NCI-H1048 (cell line): ENCODE measurements around the gene ZNF680.
"Not testable (repeated sequence)": the region's sequence is repeated elsewhere in the genome, so short reads cannot be mapped to it uniquely, and the experiment has no call there.

ENCODE experiments used
- DNase-seq: peaks from one replicate; lab custom pipeline; 2025; lab: John Stamatoyannopoulos, UW

ZNF680 gene

GRCh38 chr7:64557601-64558322, 5.1 kb downstream of the ZNF680 start:
- DNase-seq = no peak

- DNase-seq = no peak
These were observed 7.8 kb downstream of the ZNF680 start for GRCh38 chr7:64555046-64555445.

- not testable (repeated sequence) for DNase-seq
These were observed 8.7 kb downstream of the ZNF680 start for GRCh38 chr7:64554188-64554587.

DNA sequence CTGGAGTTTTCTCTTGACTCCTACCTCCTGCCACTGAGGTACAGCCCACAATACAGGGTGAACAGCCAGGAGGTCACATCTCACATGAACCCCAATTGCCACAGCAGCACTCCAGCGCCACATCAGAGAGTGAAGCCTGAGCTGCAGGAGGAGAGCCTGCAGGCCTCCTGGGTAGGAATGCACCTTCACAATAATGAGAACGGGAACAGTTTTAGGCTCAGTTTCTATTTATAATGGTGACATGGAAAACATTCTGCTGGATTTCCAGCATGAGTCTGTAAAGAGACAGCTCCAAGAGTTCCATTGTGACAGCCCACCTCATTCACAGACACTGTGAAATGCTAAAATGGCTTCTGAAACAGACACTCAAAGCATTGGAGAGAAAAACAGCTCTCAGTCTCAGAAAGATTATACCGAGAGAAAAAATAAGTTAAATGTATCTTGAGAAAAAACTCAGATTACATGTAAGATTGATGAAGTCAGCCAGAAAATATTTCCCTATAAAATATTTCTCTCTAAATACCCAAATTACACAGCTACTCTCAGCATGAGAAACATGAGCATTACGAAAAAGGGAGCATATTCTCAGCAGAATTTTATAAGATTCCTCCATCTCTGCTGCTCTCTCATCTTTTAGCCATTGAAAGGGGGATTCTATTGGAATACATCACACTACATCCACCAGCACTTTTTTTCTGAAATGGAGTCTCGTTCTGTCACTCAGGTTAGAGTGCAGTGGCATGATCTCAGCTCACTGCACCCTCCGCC, 11.3 kb downstream of the ZNF680 start:
- DNase-seq = no peak

- DNase-seq = no peak
These were observed 18.9 kb downstream of the ZNF680 start for GRCh38 chr7:64544010-64544409.

DNA sequence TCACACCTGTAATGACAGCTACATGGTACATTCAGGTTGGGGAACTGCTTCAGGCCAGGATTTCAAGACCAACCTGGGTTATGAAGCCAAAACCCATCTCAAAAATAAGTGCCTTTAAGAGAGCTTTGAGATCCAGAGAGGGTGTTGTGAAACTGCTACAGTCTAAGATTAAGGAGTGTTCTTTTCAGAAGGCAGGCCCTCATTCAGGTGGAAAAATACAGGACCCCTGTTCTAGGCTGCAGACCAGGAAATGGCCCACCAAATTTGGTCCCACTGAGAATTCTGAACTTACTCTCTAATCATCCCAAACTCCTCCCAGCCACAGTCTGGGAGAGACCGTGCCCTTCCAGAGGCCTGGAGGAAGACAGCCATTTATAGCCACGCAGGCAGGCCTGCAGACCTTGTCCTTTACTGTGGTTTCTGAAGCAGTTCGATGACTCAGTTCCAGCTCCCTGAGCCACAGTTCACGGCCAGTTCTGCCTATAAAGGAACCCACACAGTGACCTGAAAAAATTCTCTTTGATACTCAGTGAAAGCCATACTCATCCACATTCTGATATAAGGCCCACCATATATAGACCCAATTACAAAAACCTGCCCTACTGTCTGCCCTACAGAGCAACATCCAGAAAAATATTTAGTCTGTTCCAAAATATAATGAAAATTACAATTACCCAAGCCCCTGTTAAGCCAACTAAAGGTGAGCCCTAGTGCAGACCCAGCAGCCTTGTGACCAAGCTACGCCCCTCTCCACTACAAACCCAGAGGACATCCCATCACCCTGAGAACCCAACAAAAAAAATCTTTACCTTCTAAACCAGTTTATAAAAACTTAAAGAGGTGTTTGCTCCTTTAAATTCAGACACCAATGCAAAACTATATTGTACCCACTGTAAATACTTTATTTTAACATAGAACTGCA, 21.2 kb downstream of the ZNF680 start:
- no peak for DNase-seq

GRCh38 chr7:64533756-64534155, 29.1 kb downstream of the ZNF680 start:
- no peak for DNase-seq

- no peak for DNase-seq
These were observed 34.1 kb downstream of the ZNF680 start for GRCh38 chr7:64528770-64529169.

DNA sequence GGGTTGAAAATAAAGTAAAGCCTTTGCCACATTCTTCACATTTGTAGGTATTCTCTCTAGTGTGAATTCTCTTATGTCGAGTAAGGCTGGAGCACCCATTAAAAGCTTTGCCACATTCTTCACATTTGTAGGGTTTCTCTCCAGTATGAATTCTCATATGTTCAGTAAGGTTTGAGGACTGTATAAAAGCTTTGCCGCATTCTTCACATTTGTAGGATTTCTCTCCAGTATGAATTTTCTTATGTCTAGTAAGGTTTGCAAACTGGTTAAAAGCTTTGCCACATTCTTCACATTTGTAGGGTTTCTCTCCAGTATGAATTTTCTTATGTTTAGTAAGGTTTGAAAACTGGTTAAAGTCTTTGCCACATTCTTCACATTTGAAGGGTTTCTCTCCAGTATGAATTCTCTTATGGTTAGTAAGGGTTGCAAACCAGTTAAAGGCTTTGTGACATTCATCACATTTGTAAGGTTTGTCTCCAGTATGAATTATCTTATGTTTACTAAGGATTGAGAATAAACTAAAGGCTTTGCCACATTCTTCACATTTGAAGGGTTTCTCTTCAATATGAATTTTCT, 41.4 kb downstream of the ZNF680 start:
- no peak for DNase-seq

DNA sequence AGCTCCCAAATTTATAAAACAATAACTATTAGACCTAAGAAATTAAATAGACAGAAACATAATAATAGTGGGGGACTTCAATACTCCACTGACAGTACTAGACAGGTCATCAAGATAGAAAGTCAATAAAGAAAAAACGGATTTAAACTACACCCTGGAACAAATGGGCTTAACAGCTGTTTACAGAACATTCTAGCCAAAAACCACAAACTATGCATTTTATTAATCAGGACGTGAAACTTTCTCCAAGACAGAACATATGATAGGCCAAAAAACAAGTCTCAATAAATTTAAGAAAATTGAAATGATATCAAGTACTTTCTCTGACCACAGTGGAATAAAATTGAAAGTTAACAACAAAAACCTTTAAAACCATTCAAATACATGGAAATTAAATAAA, 46.4 kb downstream of the ZNF680 start:
- DNase-seq = no peak

GRCh38 chr7:64515781-64516180, 47.1 kb downstream of the ZNF680 start:
- no peak for DNase-seq

- DNase-seq = no peak
These were observed 47.5 kb downstream of the ZNF680 start for GRCh38 chr7:64515330-64515729.

- DNase-seq = no peak
These were observed 53.3 kb downstream of the ZNF680 start for GRCh38 chr7:64509583-64509982.

DNA sequence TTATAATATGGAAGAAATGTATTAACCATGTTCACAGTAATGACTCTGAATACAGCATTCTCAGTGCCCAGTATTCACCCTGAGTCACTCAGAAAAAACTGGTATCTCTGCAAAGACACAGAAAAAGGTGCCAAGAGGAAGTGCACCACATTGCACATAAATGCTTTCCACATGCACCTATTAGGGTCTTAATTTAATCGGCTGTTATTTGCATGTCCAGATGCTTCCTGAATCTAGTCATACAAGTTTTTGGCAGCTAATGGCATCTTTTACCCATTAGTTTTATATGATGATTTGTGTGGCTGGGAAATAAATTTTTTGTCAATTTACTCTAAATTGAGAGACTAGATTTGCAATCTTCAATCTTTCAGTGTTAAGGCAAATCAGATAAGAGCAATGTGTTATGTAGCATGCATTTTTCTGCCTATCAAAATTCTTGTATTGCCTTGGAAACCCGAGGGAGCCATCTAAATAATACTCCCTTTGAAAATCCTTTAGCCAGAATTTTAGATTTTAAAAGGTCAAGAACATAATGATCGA, 58.2 kb downstream of the ZNF680 start:
- peak; percentile 52 for DNase-seq

DNA sequence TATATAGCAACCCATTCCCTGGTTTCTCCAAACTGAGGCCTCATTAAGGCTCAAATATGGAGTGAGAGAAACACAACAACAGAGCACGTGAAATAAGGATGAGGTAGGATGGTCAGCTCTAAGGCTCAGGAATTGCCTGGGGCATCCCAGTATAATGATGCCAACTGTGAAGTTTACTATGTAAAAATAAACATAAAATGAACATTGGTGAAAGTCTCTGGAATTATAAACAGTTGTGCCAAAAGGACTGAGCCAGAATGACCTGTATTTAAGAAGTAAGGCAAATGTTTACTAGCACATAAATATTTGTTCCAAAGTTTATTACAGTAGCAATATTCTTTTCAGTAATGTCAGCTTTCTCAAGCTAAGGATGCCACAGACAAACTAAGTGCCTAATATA, 64.6 kb downstream of the ZNF680 start:
- no peak for DNase-seq

- DNase-seq = no peak
These were observed 67.9 kb downstream of the ZNF680 start for GRCh38 chr7:64494912-64495461.

DNA sequence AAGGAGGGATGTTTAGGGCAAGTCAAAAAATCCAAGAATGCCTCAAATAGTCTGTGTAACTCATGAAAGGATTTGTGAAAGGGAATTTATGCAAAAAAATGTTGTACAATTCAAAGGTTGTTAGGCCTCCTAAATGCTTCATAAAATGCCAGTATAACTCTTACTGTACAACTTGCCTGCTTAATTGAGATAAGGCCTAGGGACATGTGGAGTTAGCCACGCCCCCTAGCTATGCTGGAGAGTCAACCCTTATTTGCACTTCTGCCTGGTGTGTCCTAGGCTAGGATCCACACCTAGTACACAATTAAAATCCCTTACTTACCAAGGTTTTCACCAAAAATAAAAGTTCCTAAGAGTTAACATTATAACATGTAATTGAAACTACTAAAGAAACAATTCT, 77.2 kb downstream of the ZNF680 start:
- no peak for DNase-seq
